GM13977 (cell line): ENCODE data around the gene PNPLA2.

Experiments used
- DNase-seq: peaks from one replicate; pipeline ENCODE4 v3.0.0; 2012; ENCODE audit warnings: low spot score
- CTCF ChIP-seq: IDR thresholded peaks from 2 replicates; pipeline ENCODE4 v1.5.1; 2012; ENCODE audit warnings: mild to moderate bottlenecking, control low read depth; ENCODE audit not compliant: insufficient read depth; ENCODE audit errors: extremely low read depth, missing control alignments
- in situ Hi-C: fragments of 300-500 bp; cut with MboI; formaldehyde crosslinking; loops from one replicate; pipeline ENCODE4 v1.12.0; 2022; ENCODE audit warnings: low sequenced_read_pairs, low pct_unique_long_range_greater_than_20kb, mixed read lengths, inconsistent platforms; ENCODE audit not compliant: unreplicated experiment

The PNPLA2 gene

GRCh38 chr11:833114-833791 is 14.5 kb downstream of the PNPLA2 start:
- TF ChIP-seq CTCF = no peak
- in situ Hi-C loops = no loop called here
- DNase-seq = peak; percentile 72

- DNase-seq = no peak
- in situ Hi-C loops = no loop called here
- TF ChIP-seq CTCF = no peak
Measured at GRCh38 chr11:833849-834311, 15.2 kb downstream of the PNPLA2 start.

GRCh38 chr11:834371-835316 is 15.9 kb downstream of the PNPLA2 start:
- TF ChIP-seq CTCF = no peak
- no peak for DNase-seq
- in situ Hi-C loops = no loop called here

- in situ Hi-C loops = no loop called here
- TF ChIP-seq CTCF = no peak
Measured at GRCh38 chr11:836274-836673, 17.6 kb downstream of the PNPLA2 start.

GRCh38 chr11:836700-837099 is 18.0 kb downstream of the PNPLA2 start:
- TF ChIP-seq CTCF = no peak
- in situ Hi-C loops = no loop called here
- DNase-seq = no peak

More at GRCh38 chr11:836274-836673, 17.6 kb downstream of the PNPLA2 start:
- no peak for DNase-seq

GRCh38 chr11:837189-837989 is 18.7 kb downstream of the PNPLA2 start:
- DNase-seq = no peak

More at GRCh38 chr11:837189-837989, 18.7 kb downstream of the PNPLA2 start:
- TF ChIP-seq CTCF = no peak
- in situ Hi-C loops = no loop called here
